HepG2 (cell line): Measurements from ENCODE around the gene FPGS. TPM values are rescaled to one million over a fixed set of nuclear protein-coding genes. Genes with fewer than 3 reads are reported as not detected.

ENCODE experiments used
- ATAC-seq: fragments of 200-7000 bp; cut with Tn5 transposase; 3 replicates; pipeline ENCODE4 v1.9.1; 2020; ENCODE audit warnings: mild to moderate bottlenecking, moderate library complexity
- BruUV-seq: library from RNA; stranded (reverse); fragments of 400-500 nt; replicated peaks from 2 replicates; lab custom pipeline; 2021; lab: Mats Ljungman, UMichigan
- CTCF ChIA-PET: fragments of 300-600 bp; formaldehyde crosslinking; extraction: SDS; loops from one replicate; lab custom pipeline; 2021; ENCODE audit warnings: low total read pairs, inconsistent platforms, low intra/inter-chr PET ratio; lab: Yijun Ruan, JAX
- POLR2A ChIA-PET: fragments of 350-600 bp; sonication (Branson Sonifier 250); formaldehyde crosslinking; loops from one replicate; lab custom pipeline; 2020; ENCODE audit warnings: antibody characterized with exemption, inconsistent platforms; lab: Yijun Ruan, JAX
- DNase-seq: peaks from one replicate; pipeline ENCODE4 v3.0.0-alpha.2; 2015; ENCODE audit warnings: low spot score
- FAIRE-seq: peaks from 3 replicates; lab custom pipeline; 2011; peaks lifted over from hg19 to GRCh38; lab: Jason Lieb, UNC
- H2AFZ ChIP-seq: one replicate; pipeline ENCODE4 v1.6.1; 2011; ENCODE audit warnings: low read length, inconsistent platforms
- H3K27ac ChIP-seq: fragments of 300-600 bp; 3 replicates; pipeline ENCODE4 v1.8.0; 2011; ENCODE audit warnings: mixed run types, mild to moderate bottlenecking, mixed read lengths, low read length, inconsistent platforms; ENCODE audit not compliant: insufficient read depth; ENCODE audit errors: extremely low read length
- H3K27me3 ChIP-seq, 2 experiments: fragments of 200-600 bp in 1 of 2; 2 replicates in 1 of 2; 3 replicates in 1 of 2; pipeline versions ENCODE4 v1.6.0 to v1.8.0; 2011; ENCODE audit warnings: low read length in 2 of 2, mild to moderate bottlenecking in 2 of 2, moderate library complexity in 2 of 2, inconsistent platforms in 1 of 2; ENCODE audit not compliant: insufficient read depth in 2 of 2, control insufficient read depth in 1 of 2
- H3K36me3 ChIP-seq, 2 experiments: fragments of 200-600 bp in 1 of 2; replicated peaks in 1 of 2; 2 replicates in 1 of 2; 3 replicates in 1 of 2; pipeline versions ENCODE4 v1.5.1 to v1.8.0; 2011; ENCODE audit warnings: low read length in 2 of 2, inconsistent platforms in 1 of 2; ENCODE audit not compliant: insufficient read depth in 2 of 2, control insufficient read depth in 1 of 2
- H3K4me1 ChIP-seq: 2 replicates; pipeline ENCODE4 v1.5.1; 2012; ENCODE audit warnings: low read length, inconsistent platforms; ENCODE audit not compliant: insufficient read depth
- H3K4me2 ChIP-seq: 2 replicates; pipeline ENCODE4 v1.6.0; 2011; ENCODE audit warnings: low read depth, low read length, inconsistent platforms
- H3K4me3 ChIP-seq, 3 experiments: fragments of 200-600 bp in 1 of 3; sonication (generic), shearing (Covaris generic) in 1 of 3; replicated peaks in 1 of 3; 2 replicates each; pipeline ENCODE4 v1.5.1; 2011 to 2016; ENCODE audit warnings: low read length in 3 of 3, inconsistent platforms in 2 of 3, low read depth in 2 of 3, mild to moderate bottlenecking in 2 of 3, control low read depth in 1 of 3, mixed read lengths in 1 of 3; ENCODE audit not compliant: insufficient read depth in 1 of 3
- H3K79me2 ChIP-seq: one replicate; pipeline ENCODE4 v1.6.1; 2011; ENCODE audit warnings: low read length, inconsistent platforms; ENCODE audit not compliant: insufficient read depth
- H3K9ac ChIP-seq: 2 replicates; pipeline ENCODE4 v1.6.0; 2011; ENCODE audit warnings: mild to moderate bottlenecking, low read depth, low read length, inconsistent platforms; ENCODE audit not compliant: insufficient read depth
- H3K9me3 ChIP-seq: 2 replicates; pipeline ENCODE4 v1.5.1; 2012; ENCODE audit warnings: mild to moderate bottlenecking, low read length
- H4K20me1 ChIP-seq: 2 replicates; pipeline ENCODE4 v1.6.0; 2011; ENCODE audit warnings: inconsistent platforms, mild to moderate bottlenecking, low read length, moderate library complexity; ENCODE audit not compliant: insufficient read depth
- HOXA5 ChIP-seq: sonication (generic); formaldehyde crosslinking; IDR thresholded peaks from 2 replicates; pipeline ENCODE4 v1.4.0; 2020; ENCODE audit warnings: missing genetic modification reagents
- SSRP1 ChIP-seq: IDR thresholded peaks from 2 replicates; pipeline ENCODE4 v1.6.1; 2016; ENCODE audit warnings: control low read depth
- ZBTB26 ChIP-seq: IDR thresholded peaks from 2 replicates; pipeline ENCODE4 v1.6.1; 2016; ENCODE audit warnings: missing compliant biosample characterization, missing genetic modification reagents, borderline replicate concordance
- ZNF468 ChIP-seq: sonication (generic); formaldehyde crosslinking; IDR thresholded peaks from 2 replicates; pipeline ENCODE4 v1.8.0; 2022; ENCODE audit warnings: mild to moderate bottlenecking, moderate library complexity, missing genetic modification reagents
- ZNF629 ChIP-seq: sonication (generic); formaldehyde crosslinking; conservative IDR thresholded peaks from 2 replicates; pipeline ENCODE4 v1.5.0; 2020; ENCODE audit warnings: missing genetic modification reagents
- ZNF704 ChIP-seq: sonication (generic); formaldehyde crosslinking; IDR thresholded peaks from 2 replicates; pipeline ENCODE4 v1.8.1; 2023; ENCODE audit warnings: mild to moderate bottlenecking, inconsistent platforms, moderate library complexity, missing genetic modification reagents, borderline replicate concordance
- WGBS: methylation state at CpG from one replicate; pipeline ENCODE4 v1.1.6; 2017; ENCODE audit warnings: low lambda C conversion rate; 5-methylcytosine and 5-hydroxymethylcytosine counted together
- in situ Hi-C: cut with HindIII; loops from 2 replicates; pipeline ENCODE4 v1.10.0; 2017; ENCODE audit warnings: low pct_unique_long_range_greater_than_20kb; ENCODE audit not compliant: extremely low pct_ligation_motif_present
- intact Hi-C: fragments of 100-400 bp; cut with micrococcal nuclease; formaldehyde crosslinking; loops from one replicate; pipeline ENCODE4 v1.10.0; 2022; ENCODE audit not compliant: unreplicated experiment
- polyA plus RNA-seq, 8 experiments: library from polyadenylated mRNA; depleted of rRNA in 3 of 8; stranded (reverse) in 7 of 8; unstranded in 1 of 8; fragments of >200 nt; fragmentation: Illumina TruSeq in 4 of 8; extraction: Trizol in 4 of 8; gene quantifications; 2 replicates each; pipeline versions ENCODE4 v1.2.1 to v1.2.3, GENCODE V29; 2011 to 2016; ENCODE audit warnings: low read depth in 4 of 8, missing spikeins in 1 of 8, mixed read lengths in 1 of 8; ENCODE audit not compliant: insufficient read depth in 1 of 8
- total RNA-seq, 5 experiments: library from RNA; depleted of rRNA; stranded (reverse); fragments of >200 nt; fragmentation: Illumina TruSeq; extraction: Trizol; gene quantifications; 2 replicates each; pipeline ENCODE4 v1.2.3, GENCODE V29; 2016; ENCODE audit warnings: low read depth in 1 of 5

FPGS gene
- total and polyA plus RNA-seq, 2 of the 13 experiments (the other 11 are each of a cell fraction or from before 2014, with no cell fraction given), result 35.6 to 36.8 TPM

GRCh38 chr9:127829205-127829906 is 26.7 kb downstream of the FPGS start:
- no peak overlapping the region for H3K27ac ChIP-seq
- no peak for DNase-seq
- H4K20me1 ChIP-seq, result no peaks in the 10 kb centered on the region
- ChIA-PET CTCF (no interaction called here), POLR2A (interaction anchor here (1.4 to 2.1 kb wide), 3 partner anchors 9 to 36 kb away, joined by 4 to 6 read pairs (median 5); partner anchors contain the start of gene FPGS)
- intact Hi-C loops (no loop called here), in situ Hi-C loops (no loop called here)
- H3K9me3 ChIP-seq, result no peaks in the 10 kb centered on the region
- H3K4me3 ChIP-seq, result no peak overlapping the region
- H3K36me3 ChIP-seq, result no peaks in the 10 kb centered on the region
- ATAC-seq, result no peak
- peak; percentile 52; the same call in 1 of the 2 replicates for TF ChIP-seq ZNF629 (CRISPR knock-in tag)
- TF ChIP-seq ZNF468 (CRISPR knock-in tag), result no peak
- no peak for TF ChIP-seq SSRP1 (CRISPR knock-in tag)
- TF ChIP-seq ZBTB26 (CRISPR knock-in tag), result no peak
- no peak for TF ChIP-seq ZNF704 (CRISPR knock-in tag)
- no peak for TF ChIP-seq HOXA5 (CRISPR knock-in tag)
- no peak for FAIRE-seq
- H3K79me2 ChIP-seq, result no peaks in the 10 kb centered on the region
- H3K27me3 ChIP-seq, result no peaks in the 10 kb centered on the region
- H3K4me1 ChIP-seq, result peaks cover 42% of the 10 kb centered on the region
- WGBS, result 56% methylated on average over 2 of the region's 6 CpGs
- BruUV-seq, result no TSS peak
- no peak overlapping the region for H2AFZ ChIP-seq
- H3K9ac ChIP-seq, result no peak overlapping the region
- peak overlapping the region; percentile 99 for H3K4me2 ChIP-seq
